K562 (cell line): ENCODE measurements around the gene MAD2L1BP. TPM values are rescaled to one million over a fixed set of nuclear protein-coding genes. Genes with fewer than 3 reads are reported as not detected.
A peak's percentile ranks its signal among the peaks of the same experiment; 100 is the strongest.

Experiments
- CBFB ChIP-seq: sonication (generic); formaldehyde crosslinking; IDR thresholded peaks from 2 replicates; pipeline ENCODE4 v1.4.0; 2020; ENCODE audit warnings: mild to moderate bottlenecking, missing genetic modification reagents
- L3MBTL2 ChIP-seq: fragments of 450-650 bp; IDR thresholded peaks from 2 replicates; pipeline ENCODE4 v1.6.1; 2016; ENCODE audit warnings: mild to moderate bottlenecking, moderate library complexity
- MCM7 ChIP-seq, 2 experiments: fragments of 450-650 bp; IDR thresholded peaks; 2 replicates each; pipeline ENCODE4 v1.6.1; 2016 to 2018
- MEIS2 ChIP-seq: fragments of 450-650 bp; IDR thresholded peaks from 2 replicates; pipeline ENCODE4 v1.6.1; 2014; ENCODE audit warnings: mild to moderate bottlenecking; ENCODE audit not compliant: partially characterized antibody
- MTA3 ChIP-seq: fragments of 450-650 bp; formaldehyde crosslinking; IDR thresholded peaks from 2 replicates; pipeline ENCODE4 v1.6.1; 2017; ENCODE audit warnings: mild to moderate bottlenecking, borderline replicate concordance
- NR2C2 ChIP-seq, 2 experiments: fragments of 200-800 bp in 1 of 2; sonication (Bioruptor generic) in 1 of 2; sonication (generic) in 1 of 2; formaldehyde crosslinking in 1 of 2; IDR thresholded peaks; 2 replicates each; pipeline versions ENCODE4 v1.6.1 to v1.8.0; 2016 to 2022; ENCODE audit warnings: mild to moderate bottlenecking in 1 of 2, missing compliant biosample characterization in 1 of 2, missing genetic modification characterization in 1 of 2, missing genetic modification reagents in 1 of 2
- NRF1 ChIP-seq, 2 experiments: fragments of 450-650 bp; IDR thresholded peaks in 1 of 2; conservative IDR thresholded peaks in 1 of 2; 2 replicates each; pipeline ENCODE4 v1.6.1; 2014; ENCODE audit warnings: mild to moderate bottlenecking in 2 of 2
- PHF8 ChIP-seq: fragments of 200-600 bp; sonication (generic); IDR thresholded peaks from 2 replicates; pipeline ENCODE4 v1.6.1; 2012; ENCODE audit warnings: mixed run types, mild to moderate bottlenecking, inconsistent platforms, low read length, moderate library complexity, borderline replicate concordance
- PYGO2 ChIP-seq: fragments of 450-650 bp; IDR thresholded peaks from 2 replicates; pipeline ENCODE4 v1.6.1; 2016; ENCODE audit warnings: mild to moderate bottlenecking, missing genetic modification characterization, moderate library complexity, missing compliant biosample characterization
- RAD51 ChIP-seq: fragments of 450-650 bp; IDR thresholded peaks from 2 replicates; pipeline ENCODE4 v1.7.1; 2016; ENCODE audit warnings: low read depth, mild to moderate bottlenecking, borderline replicate concordance
- SIN3B ChIP-seq: fragments of 450-650 bp; IDR thresholded peaks from 2 replicates; pipeline ENCODE4 v1.6.1; 2017; ENCODE audit warnings: low read depth, mild to moderate bottlenecking, moderate library complexity
- ZBTB8A ChIP-seq: fragments of 450-650 bp; IDR thresholded peaks from 2 replicates; pipeline ENCODE4 v1.6.1; 2018; ENCODE audit warnings: mild to moderate bottlenecking, moderate library complexity; ENCODE audit not compliant: partially characterized antibody
- ZKSCAN3 ChIP-seq: fragments of 250-450 bp; sonication (Bioruptor Pico); IDR thresholded peaks from 2 replicates; pipeline ENCODE4 v1.4.0; 2020
- ZNF121 ChIP-seq: sonication (generic); formaldehyde crosslinking; conservative IDR thresholded peaks from 2 replicates; pipeline ENCODE4 v1.8.0; 2022; ENCODE audit warnings: missing genetic modification reagents
- ZNF324 ChIP-seq: fragments of 250-450 bp; sonication (Bioruptor Pico); IDR thresholded peaks from 2 replicates; pipeline ENCODE4 v1.4.0; 2020; ENCODE audit warnings: mild to moderate bottlenecking
- ZNF444 ChIP-seq: fragments of 250-450 bp; sonication (Bioruptor Pico); IDR thresholded peaks from 2 replicates; pipeline ENCODE4 v1.4.0; 2020; ENCODE audit warnings: mild to moderate bottlenecking, moderate library complexity
- ZNF583 ChIP-seq: fragments of 250-450 bp; sonication (Bioruptor Pico); IDR thresholded peaks from 2 replicates; pipeline ENCODE4 v1.4.0; 2020
- ZNF699 ChIP-seq: fragments of 250-450 bp; sonication (Bioruptor Pico); IDR thresholded peaks from 2 replicates; pipeline ENCODE4 v1.8.0; 2021; ENCODE audit warnings: mild to moderate bottlenecking, moderate library complexity; ENCODE audit not compliant: insufficient replicate concordance
- ZNF77 ChIP-seq: fragments of 250-450 bp; sonication (Bioruptor Pico); IDR thresholded peaks from 2 replicates; pipeline ENCODE4 v1.5.0; 2020
- polyA plus RNA-seq, 8 experiments: library from polyadenylated mRNA; depleted of rRNA in 4 of 8; stranded (reverse) in 5 of 8; unstranded in 3 of 8; fragments of >200 nt; fragmentation: Nextera tagmentation in 2 of 8; fragmentation: Illumina TruSeq in 1 of 8; extraction: Ambion mirVana in 2 of 8; extraction: Trizol in 1 of 8; gene quantifications; 2 replicates each; pipeline versions ENCODE4 v1.2.1 to v1.2.3, GENCODE V29; 2011 to 2014; ENCODE audit warnings: inconsistent platforms in 1 of 8, missing spikeins in 1 of 8
- total RNA-seq, 7 experiments: library from RNA; depleted of rRNA in 6 of 7; stranded (reverse); fragments of >200 nt in 6 of 7; fragmentation: Illumina TruSeq in 2 of 7; extraction: Trizol in 2 of 7; gene quantifications; 2 replicates each; pipeline versions ENCODE4 v1.2.1 to v1.2.3, GENCODE V29; 2011 to 2021; ENCODE audit warnings: low replicate concordance in 1 of 7
- TF ChIP-seq, protein P1 (sequence below): fragments of 450-650 bp; formaldehyde crosslinking; IDR thresholded peaks from 2 replicates; pipeline ENCODE4 v1.4.0; 2020; ENCODE audit warnings: mild to moderate bottlenecking, moderate library complexity
- TF ChIP-seq, protein P2 (sequence below), 2 experiments: fragments of 450-650 bp; IDR thresholded peaks; 2 replicates each; pipeline ENCODE4 v1.6.1; 2018; ENCODE audit warnings: mild to moderate bottlenecking in 2 of 2, low read depth in 1 of 2; ENCODE audit not compliant: partially characterized antibody in 2 of 2
- TF ChIP-seq, protein P3 (sequence below): sonication (generic); formaldehyde crosslinking; IDR thresholded peaks from 2 replicates; pipeline ENCODE4 v1.5.0; 2020; ENCODE audit warnings: missing genetic modification reagents

MAD2L1BP gene
- total and polyA plus RNA-seq, 9 of the 15 experiments (the other 6 are each of a cell fraction or from before 2014, with no cell fraction given) = 69.7 to 321 (median 111) TPM

DNA sequence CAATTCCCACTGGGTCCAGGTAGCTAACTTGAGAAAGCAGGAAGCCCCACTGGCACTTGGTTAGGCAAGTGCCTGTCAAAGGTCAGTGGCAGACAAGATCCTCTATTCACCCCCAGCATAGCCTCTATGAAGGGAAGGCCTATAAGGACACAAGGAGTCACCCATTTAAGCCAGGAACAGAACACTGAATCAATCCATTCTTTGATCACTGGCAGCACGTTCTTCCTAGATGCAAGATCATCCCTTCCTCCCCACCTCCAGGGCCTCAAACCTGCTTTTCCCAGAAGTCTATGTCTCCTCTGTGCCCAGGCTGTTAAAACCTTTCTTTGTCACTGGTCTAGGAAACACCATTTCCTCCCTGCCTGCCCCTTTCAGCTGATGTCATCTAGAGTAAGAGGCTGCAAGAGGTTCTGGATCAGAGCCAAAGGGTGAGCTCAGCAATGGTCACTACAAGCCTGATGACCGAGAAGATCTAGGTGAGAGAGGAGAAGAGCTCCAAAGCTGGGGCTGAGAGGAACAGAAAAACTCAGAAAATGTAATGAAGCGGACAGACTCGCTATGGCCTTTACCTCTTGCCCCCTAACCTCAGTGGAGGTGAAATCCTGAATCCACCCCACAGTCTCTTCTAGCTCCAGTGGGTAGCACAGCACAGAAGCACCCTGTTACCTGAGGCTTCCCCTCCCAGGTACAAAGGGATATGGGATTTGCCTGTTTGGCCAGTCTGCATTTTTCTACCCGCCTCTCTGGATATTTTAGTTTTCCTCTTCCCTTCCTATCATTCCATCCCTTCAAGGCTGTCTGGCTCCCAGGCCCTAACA is 8.4 kb upstream of the MAD2L1BP start (continued):
- TF ChIP-seq ZNF324 (CRISPR knock-in tag) (0 out of 2 replicates have a peak, but pooled peaks have one; percentile 45), CBFB (CRISPR knock-in tag) (0 out of 2 replicates have a peak, but pooled peaks have one; percentile 25), NRF1 (conservative IDR thresholded peaks at IDR 0.05 in 1 of 2, IDR thresholded peaks at IDR 0.05 in 1 of 2) (peak; percentile 44 to 48), MEIS2 (peak; percentile 14), MTA3 (peak; percentile 72; the same call in 1 of the 2 replicates), L3MBTL2 (peak; percentile 56), ZNF444 (CRISPR knock-in tag) (0 out of 2 replicates have a peak, but pooled peaks have one; percentile 4), ZKSCAN3 (CRISPR knock-in tag) (no peak), PYGO2 (tag) (peak; percentile 50; the same call in 1 of the 2 replicates), RAD51 (no peak), ZNF77 (no peak), SIN3B (no peak), ZNF699 (CRISPR knock-in tag) (no peak), NR2C2 (CRISPR knock-in tag; IDR thresholded peaks at IDR 0.05) (no peak; the same call in 1 of the 2 replicates), NR2C2 (tag; IDR thresholded peaks at IDR 0.05) (no peak), MCM7 (IDR thresholded peaks at IDR 0.05) (0 out of 4 replicates have a peak, but pooled peaks of 1 of the 2 experiments have one; percentile 13), ZNF121 (no peak), ZNF583 (peak; percentile 91), PHF8 (peak; percentile 21; the same call in 1 of the 2 replicates), ZBTB8A (no peak)
- TF ChIP-seq, protein P1, sequence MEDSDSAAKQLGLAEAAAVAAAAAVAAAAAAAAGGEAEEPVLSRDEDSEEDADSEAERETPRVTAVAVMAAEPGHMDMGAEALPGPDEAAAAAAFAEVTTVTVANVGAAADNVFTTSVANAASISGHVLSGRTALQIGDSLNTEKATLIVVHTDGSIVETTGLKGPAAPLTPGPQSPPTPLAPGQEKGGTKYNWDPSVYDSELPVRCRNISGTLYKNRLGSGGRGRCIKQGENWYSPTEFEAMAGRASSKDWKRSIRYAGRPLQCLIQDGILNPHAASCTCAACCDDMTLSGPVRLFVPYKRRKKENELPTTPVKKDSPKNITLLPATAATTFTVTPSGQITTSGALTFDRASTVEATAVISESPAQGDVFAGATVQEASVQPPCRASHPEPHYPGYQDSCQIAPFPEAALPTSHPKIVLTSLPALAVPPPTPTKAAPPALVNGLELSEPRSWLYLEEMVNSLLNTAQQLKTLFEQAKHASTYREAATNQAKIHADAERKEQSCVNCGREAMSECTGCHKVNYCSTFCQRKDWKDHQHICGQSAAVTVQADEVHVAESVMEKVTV (CRISPR knock-in tag) = peak; percentile 37; the same call in 1 of the 2 replicates
- TF ChIP-seq, protein P2, sequence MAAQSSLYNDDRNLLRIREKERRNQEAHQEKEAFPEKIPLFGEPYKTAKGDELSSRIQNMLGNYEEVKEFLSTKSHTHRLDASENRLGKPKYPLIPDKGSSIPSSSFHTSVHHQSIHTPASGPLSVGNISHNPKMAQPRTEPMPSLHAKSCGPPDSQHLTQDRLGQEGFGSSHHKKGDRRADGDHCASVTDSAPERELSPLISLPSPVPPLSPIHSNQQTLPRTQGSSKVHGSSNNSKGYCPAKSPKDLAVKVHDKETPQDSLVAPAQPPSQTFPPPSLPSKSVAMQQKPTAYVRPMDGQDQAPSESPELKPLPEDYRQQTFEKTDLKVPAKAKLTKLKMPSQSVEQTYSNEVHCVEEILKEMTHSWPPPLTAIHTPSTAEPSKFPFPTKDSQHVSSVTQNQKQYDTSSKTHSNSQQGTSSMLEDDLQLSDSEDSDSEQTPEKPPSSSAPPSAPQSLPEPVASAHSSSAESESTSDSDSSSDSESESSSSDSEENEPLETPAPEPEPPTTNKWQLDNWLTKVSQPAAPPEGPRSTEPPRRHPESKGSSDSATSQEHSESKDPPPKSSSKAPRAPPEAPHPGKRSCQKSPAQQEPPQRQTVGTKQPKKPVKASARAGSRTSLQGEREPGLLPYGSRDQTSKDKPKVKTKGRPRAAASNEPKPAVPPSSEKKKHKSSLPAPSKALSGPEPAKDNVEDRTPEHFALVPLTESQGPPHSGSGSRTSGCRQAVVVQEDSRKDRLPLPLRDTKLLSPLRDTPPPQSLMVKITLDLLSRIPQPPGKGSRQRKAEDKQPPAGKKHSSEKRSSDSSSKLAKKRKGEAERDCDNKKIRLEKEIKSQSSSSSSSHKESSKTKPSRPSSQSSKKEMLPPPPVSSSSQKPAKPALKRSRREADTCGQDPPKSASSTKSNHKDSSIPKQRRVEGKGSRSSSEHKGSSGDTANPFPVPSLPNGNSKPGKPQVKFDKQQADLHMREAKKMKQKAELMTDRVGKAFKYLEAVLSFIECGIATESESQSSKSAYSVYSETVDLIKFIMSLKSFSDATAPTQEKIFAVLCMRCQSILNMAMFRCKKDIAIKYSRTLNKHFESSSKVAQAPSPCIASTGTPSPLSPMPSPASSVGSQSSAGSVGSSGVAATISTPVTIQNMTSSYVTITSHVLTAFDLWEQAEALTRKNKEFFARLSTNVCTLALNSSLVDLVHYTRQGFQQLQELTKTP (IDR thresholded peaks at IDR 0.05; ENCODE audit: low read depth in 1 of 2, partially characterized antibody in 2 of 2) = peak; percentile 86 to 97
- TF ChIP-seq, protein P3, sequence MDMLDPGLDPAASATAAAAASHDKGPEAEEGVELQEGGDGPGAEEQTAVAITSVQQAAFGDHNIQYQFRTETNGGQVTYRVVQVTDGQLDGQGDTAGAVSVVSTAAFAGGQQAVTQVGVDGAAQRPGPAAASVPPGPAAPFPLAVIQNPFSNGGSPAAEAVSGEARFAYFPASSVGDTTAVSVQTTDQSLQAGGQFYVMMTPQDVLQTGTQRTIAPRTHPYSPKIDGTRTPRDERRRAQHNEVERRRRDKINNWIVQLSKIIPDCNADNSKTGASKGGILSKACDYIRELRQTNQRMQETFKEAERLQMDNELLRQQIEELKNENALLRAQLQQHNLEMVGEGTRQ = no peak
